Hematopoietic multipotent progenitor cell treated with erythropoietin and hydrocortisone succinate and interleukin-3 and kit ligand, for 8 days (in vitro differentiated cells): Measurements from ENCODE around the gene XRN1.
"Not testable (repeated sequence)": the region's sequence is repeated elsewhere in the genome, so short reads cannot be mapped to it uniquely, and the experiment has no call there.

Experiments used
- DNase-seq: peaks from one replicate; pipeline ENCODE4 v3.0.0-alpha.2; 2015

Gene XRN1

DNA sequence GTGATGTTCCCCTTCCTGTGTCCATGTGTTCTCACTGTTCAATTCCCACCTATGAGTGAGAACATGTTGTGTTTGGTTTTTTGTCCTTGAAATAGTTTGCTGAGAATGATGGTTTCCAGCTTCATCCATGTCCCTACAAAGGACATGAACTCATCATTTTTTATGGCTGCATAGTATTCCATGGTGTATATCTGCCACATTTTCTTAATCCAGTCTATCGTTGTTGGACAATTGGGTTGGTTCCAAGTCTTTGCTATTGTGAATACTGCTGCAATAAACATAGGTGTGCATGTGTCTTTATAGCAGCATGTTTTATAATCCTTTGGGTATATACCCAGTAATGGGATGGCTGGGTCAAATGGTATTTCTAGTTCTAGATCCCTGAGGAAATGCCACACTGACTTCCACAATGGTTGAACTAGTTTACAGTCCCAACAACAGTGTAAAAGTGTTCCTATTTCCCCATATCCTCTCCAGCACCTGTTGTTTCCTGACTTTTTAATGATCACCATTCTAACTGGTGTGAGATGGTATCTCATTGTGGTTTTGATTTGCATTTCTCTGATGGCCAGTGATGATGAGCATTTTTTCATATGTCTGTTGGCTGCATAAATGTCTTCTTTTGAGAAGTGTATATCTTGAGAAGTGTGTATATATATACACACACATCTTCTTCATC lies 123.4 kb downstream of the XRN1 start:
- DNase-seq, result not testable (repeated sequence)

DNA sequence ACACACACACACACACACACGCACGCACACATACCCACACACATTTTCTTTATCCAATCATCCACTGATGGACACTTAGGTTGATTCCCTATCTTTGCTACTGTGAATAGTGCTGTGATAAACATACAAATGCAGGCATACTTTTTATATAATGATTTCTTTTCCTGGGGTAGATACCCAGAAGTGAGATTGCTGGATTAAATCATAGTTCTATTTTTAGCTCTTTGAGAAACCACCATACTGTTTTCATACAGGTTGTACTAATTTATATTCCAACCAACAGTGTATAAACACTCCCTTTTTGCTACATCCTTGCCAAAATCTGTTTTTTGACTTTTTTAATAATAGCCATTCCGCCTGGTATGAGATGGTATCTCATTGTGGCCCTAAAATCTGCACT lies 127.9 kb downstream of the XRN1 start:
- DNase-seq, result no peak

DNA sequence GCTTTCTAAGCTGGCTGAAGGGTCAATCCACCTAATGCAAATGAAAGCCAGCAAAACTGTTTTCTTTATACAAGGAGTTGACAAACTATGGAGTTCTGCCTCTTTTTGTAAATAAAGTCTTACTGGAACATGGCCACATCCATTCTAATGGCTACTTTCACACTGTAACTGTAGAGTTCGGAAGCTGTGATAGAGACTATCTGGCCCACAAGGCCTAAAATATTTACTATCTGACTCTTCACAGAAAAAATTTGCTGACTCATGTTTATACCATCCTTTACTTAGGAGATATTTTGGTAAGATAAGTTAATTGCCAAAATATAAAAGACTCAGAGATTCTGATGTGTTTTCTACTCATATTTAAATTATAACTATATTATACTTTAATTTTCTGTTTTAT lies 128.7 kb downstream of the XRN1 start:
- peak; percentile 62 for DNase-seq

DNA sequence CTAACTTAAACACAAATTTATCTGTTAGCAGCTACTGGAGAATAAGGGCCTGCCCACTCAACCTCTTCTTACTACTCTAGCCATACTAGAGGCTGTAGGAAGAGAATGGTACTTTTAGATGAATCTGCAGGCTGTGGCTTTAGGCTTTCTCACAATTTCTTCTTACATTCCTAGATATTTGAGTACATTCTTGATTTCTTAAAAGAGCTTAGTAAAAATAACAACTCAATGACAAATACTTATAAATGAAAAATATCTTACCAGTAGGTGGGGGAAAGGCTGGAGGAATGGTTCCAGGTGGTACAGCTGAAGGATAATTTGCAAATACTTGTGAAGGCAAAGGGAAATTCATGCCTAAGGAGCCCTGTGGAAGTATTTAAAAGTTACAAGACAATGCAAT lies 129.5 kb downstream of the XRN1 start:
- no peak for DNase-seq

DNA sequence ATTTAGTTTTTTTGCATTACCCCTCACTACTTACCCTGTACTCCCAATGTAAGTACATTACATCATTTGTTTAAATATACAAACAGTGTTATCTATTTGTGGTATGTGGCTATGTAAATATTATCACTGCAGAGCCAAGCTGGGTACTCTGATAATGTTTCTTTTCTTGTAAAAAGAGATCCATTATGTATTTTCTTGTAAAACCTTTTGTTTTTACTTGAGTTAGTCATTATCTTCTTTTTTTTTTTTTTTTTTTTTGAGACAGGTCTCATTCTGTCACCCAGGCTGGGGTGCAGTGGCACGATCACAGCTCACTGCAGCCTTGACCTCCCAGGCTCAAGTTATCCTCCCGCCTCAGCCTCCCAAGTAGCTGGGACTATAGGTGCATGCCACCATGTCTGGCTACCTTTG lies 131.9 kb downstream of the XRN1 start:
- DNase-seq, result peak; percentile 71

DNA sequence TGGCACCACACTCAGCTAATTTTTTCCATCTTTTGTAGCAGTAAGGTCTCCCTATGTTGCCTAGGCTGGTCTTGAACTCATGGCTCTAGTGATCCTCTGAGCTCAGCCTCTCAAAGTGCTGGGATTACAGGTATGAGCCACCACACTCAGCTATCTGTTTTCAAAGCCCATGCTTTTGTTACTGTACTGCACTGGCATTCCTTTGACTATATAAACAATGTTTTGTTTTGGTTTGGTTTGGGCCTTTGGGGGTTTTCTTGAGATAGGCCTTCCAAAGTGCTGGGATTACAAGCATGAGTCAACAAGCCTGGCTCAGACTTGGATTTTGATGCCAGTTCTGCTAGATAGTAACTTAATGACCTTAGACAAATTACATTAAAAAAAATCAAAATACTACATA lies 132.8 kb downstream of the XRN1 start:
- DNase-seq, result no peak

DNA sequence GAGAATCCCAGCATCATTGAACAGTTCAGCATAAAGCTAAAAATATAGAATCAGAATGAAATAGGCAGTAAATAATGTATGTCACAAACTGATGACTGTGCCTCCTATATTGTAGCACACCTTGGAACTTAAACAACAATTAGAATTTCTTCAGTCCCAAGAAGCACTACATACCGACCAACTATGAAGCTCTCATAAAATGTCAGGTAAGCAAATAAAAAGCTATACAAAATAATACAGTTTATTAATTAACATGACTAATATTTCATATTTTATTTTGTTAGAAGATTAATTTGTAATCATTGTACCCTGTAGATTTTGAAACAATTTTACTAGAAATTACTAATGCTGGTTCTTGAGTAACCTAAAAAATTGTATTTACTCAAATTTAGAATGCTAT lies 137.4 kb downstream of the XRN1 start:
- no peak for DNase-seq

DNA sequence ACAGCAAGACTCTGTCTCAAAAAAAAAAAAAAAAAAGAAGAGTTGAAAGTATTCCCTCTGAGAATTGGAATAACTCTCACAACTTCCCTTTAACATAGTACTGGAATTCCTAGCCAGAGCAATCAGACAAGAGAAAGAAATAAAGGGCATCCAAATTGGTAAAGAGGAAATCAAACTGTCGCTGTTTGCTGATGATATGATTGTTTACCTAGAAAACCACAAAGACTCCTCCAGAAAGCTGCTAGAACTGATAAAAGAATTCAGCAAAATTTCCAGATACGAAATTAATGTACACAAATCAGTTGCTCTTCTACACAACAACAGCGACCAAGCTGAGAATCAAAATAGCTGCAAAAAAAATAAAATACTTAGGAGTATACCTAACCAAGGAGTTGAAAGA lies 145.0 kb downstream of the XRN1 start:
- not testable (repeated sequence) for DNase-seq

DNA sequence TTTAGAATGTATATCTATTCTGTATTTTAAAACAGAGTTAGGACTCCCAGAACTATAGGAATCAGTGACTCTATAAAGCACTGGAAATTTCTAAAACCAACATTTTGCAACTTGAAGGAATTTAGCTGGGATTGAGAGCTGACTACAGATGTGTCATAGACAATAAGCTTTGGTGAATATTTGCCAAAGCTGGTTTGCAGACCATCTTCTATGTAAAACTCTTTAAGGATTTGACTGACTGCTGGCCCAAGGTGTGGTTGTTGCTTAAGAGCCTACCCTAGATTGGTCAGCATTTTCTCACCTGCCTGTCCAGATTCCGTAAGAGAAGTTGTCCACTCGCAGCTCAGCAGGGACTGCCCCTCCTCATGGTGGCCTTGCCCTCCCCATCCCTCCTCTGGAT lies 149.2 kb downstream of the XRN1 start:
- no peak for DNase-seq

DNA sequence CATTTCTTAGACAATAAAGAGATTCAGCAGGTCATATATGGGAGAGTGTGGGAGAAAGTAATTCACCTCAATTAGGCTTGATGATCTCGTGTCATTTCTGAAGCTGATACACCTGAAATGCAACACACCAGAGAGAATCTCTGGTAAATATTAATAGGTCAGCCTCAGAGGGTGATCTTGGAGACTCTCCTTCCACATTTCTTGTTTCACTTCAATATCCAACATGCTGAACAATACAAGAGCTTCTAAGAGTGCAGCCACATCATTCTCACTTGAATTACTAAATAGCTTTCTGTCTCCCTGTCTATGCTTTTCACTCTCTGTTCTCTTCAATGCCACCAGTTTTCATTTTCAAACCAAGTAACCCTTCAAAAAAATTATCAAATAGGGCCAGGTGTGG lies 151.3 kb downstream of the XRN1 start:
- no peak for DNase-seq

DNA sequence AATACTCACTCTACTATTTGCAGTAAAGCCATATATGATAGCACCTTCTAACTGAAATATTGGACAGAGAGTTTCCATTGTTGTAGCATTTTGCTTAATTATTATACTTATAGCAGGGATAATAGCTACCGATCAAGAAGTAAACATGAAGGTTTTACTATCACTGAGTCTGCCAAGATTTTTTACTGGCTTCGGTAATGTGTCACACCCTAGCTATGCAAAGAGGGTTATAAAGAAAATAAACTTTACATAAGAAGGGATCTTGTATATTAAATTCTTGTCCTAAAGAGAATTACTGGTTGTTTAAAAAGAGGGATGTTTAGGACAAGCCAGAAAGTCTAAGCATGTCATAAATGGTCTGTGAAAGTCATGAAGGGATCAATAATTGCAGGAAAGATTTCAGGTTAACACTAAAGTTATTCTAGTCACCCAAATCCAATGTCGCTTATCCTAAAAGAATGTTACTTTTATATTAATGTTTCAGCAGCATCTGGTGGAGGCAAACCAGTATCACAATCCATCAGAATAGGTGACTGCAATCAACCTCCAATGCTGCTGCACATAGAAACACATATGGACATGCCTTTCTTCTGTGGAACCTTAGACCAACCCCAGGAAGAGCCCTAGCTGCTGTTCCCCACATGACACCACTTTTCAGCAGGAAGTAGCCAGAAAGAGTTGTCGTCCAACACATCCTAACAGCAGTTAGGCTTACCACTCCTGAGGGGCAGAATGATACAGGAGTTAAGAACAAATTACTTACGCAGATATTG lies 159.8 kb downstream of the XRN1 start:
- no peak for DNase-seq

DNA sequence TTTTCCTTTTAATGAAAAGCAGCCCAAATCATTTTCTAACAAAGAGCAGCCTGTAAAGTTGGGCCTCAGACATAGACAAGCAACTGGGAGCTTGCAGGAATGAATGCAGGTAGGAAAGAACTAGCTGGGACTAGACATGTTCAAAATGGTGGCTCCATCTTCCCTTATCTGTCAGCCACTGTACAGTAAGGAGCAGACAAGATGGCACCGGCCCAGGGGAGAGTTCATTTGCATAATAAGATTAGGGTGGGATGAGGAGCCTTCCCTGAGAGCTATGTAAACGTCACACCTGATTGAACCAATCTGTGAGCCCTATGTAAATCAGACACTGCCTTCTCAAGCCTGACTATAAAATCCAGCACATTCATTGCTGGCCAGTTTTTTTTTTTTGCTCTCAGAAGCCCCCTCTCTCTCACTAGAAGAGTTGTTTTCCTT lies 162.7 kb downstream of the XRN1 start:
- peak; percentile 41 for DNase-seq

DNA sequence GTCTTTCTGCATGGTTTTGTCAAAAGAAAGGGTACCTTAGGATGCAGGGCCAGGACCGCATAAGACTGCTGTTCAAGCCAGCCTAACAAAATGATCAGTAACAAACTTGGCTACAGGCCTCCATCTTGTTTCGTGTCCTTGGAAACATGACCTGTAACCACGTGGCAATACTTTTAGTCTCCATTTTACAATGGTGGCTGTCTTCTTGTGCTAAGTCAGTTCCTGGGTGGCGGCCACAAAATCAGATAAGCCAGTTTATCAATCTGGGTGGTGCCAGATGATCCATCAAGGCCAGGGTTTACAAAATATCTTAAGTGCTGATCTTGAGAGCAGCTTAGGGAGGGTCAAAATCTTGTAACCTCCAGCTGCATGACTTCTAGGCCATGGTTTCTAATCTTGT lies 165.3 kb downstream of the XRN1 start:
- DNase-seq, result peak; percentile 10

DNA sequence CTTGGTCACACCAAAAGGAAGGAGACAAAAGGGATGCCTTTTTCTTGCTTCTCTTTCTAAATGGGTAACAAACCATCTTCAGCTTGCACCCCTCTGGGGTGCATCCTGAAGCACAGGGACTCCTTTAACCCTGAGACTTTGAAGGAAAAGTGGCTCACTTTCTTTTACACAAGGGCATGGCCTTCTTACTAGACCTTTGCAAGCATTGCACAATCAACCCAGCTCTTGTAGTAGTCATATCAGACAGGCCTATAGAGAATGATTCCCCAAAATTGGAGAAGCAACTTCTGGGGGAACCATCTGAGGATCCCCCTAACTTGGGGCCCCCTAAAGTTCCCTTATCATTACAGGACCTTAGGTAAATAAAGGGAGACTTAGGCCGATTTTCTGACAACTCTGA lies 166.4 kb downstream of the XRN1 start:
- DNase-seq, result no peak

DNA sequence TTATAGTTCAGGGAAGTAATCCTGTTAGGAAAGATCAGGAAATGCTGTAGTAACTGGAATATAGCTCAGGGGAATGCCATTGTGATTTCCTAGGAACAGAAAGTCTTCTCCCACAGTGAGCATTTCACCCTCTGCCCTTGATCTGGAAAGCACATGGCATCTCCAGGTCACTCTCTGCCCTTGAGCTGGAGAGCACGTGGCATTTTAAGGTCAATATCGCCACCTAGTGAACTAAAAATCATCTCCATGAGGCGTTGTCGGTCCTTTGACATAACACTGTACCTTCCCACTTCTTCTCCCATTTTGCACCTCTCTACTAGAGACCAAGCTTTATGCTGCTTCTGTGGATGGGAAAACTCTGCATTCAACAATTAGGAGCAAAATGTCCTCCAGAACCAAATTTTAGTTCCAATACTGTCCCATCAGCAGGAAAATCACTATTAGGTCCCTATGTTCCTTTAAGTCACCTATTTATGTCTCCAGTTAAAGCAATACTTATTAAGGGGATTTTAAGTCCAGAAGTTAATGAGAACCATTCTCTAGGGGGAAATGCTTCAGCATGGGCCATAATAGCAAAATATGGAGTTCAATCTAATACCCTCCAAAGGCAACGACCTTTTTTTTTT lies 167.8 kb downstream of the XRN1 start:
- DNase-seq, result peak; percentile 89

DNA sequence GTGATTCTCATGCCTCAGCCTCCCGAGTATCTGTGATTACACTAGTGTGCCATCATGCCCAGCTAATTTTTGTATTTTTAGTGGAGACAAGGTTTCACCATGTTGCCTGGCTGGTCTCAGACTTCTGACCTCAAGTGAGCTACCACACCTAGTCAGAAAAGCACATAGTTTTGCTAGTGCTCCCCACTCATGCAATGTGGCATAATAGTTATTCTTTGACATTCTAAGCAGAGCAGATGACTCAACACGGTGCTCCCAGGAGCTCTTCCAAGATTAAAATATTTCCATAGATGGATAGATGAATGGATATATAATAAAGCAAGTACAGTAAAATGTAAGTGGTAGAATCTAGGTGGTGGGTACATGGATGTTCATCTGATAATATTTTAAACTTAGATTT lies 169.4 kb downstream of the XRN1 start:
- DNase-seq, result no peak

DNA sequence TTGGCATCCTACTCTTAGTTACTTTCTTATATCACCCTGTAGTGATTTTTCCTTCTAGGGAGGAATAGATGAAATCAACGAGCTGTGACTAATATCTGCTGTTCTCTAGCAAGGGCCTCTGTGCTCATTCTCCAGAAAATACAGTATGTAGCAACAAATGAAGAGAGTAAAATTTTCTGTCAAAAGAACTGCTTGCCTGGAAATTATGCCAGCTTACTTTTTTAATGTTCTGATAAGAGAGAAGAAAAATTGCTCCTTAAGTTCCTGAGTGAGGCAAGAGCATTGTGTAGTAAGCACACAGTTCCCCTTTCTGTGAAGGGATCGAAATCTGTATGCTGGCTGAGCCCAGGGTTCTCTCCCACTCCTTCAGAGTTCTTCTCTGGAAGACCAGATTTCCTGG lies 171.1 kb downstream of the XRN1 start:
- DNase-seq, result no peak

DNA sequence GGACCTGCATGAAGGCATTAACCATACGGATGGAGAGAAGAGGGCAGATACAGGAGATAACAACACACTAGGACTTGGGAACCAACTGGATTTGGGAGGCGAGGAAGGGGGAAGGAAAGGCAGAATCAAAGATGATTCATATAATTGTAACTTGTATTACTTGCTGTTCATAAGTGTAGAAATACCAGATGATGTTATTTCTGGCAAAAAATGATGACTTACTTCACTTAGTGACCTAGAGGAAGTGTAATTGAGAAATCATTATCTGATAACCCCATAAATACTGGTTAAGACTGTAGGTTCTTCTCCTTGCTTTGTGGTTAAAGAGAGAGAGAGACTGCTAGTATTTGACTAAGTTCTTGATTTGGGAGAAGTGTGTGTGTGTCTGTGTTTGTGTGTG lies 172.0 kb downstream of the XRN1 start:
- DNase-seq, result peak; percentile 26

DNA sequence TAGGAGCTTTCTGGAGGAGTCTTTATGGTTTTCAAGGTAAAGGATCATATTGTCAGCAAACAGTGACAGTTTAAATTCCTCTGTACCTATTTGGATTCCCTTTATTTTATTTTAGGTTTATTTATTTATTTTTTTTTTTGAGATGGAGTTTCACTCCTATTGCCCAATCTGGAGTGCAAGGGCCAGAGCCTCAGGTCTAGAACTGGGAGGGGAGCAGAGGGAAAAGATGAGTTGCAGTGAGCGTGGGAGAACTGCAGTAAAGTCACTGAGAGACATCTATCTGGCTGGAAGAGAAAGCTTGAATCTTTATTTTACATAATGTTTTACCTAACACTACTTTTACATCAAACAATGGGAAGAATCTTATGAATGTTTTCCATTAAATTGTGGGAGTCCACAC lies 172.9 kb downstream of the XRN1 start:
- no peak for DNase-seq

DNA sequence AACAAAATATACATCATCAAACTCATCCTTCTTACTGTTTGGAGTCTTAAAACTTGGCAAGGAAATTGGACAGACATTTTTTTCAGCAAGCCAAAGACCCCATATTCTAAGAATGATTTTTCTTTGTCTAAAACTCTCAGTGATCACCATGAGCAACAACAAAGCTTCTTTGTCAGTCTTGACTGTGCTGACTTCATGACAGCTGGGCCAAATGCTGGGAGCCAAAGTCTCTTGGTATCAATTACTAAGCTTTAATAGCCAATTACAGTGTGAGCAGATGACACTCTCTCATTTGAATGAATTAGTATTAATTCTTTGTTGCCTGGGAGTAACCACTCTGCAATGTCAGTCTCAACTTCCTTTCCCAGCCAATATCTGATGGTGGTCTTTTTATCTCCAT lies 174.3 kb downstream of the XRN1 start:
- no peak for DNase-seq

DNA sequence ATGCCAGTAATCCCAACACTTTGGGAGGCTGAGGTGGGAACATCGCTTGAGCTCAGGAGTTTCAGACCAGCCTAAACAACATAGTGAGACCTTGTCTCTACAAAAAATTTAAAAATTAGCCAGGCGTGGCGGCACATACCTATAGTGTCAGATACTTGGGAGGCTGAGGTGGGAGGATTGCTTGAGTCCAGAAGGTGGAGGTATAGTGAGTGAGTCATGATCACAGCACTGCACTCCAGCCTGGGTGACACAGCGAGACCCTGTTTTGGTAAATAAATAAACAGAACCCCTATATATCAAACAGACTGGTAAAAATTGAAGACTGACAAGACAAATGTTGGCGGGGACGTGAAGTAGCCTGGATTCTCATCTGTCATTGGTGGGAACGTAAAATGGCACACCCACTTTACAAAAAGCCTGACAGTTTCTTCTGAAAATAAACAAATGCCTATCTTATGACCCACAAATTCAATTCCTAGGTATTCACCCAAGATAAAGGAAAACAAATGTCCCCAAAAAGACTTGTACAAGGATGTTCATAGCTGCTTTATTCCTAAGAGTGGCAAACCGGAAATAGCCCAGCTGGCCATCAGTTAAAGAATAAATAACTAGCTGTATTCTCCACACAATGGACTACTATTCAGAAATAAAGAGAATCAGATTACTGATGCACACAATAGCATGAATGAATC lies 175.5 kb downstream of the XRN1 start:
- DNase-seq, result no peak

DNA sequence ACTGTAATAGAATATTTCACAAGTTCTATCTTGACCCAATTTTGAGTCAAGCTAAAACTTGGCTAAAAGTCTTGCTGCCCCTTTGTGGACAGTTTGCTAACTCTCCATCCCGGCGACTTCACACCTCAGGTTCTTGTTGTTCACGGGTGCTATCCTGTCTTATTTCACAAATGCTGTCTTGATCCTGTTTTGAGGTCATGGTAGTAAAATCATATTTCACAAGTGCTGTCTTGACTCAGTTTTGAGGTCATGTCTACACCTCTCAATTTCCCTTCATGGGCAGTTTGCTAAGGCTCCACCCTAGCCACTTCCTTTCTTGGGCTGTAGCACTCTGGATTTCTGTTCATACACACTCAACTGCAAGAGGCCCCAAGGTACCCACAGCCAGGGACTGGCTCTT lies 177.4 kb downstream of the XRN1 start:
- no peak for DNase-seq

DNA sequence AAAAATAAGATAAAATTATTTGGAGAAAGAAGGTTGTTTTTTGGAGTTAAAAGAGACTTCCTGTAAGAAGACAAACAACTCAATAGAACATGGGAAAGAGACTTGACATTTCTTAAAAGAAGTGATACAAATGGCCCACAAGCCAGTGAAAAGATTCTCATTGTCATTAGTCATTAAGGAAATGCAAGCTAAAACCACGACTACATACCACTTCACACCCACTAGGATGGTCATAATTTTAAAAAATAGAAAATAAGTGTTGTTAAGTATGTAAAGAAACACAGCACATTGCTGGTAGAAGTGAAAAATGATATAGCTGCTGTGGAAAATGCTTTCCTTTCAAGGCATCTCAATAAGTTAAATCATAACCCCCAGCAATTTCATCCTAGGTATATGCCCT lies 178.1 kb downstream of the XRN1 start:
- DNase-seq, result no peak

DNA sequence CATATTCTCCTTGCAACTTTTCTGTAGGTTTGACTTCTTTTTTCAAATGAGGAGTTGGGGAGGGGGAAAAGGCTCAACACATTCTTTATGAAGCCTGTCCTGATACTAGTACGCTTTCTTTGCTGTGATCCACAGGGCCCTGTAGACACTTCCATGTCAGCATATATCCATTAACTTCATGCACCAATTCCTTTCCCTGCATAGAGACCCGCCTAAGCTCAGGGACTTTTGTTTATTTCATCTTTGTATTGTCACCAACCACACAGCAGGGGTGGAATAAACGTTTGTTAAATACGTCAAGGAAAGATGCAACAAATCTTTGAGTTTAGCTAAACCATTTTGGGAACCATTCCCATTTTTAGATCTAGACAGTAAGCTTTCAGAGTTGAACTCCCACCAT lies 179.4 kb downstream of the XRN1 start:
- no peak for DNase-seq
